GM12878 (cell line): Measurements from ENCODE around the gene SYCP3. TPM values are rescaled to one million over a fixed set of nuclear protein-coding genes. Genes with fewer than 3 reads are reported as not detected.

Experiments used
- ATAC-seq: fragments of 200-7000 bp; cut with Tn5 transposase; 3 replicates; pipeline ENCODE4 v1.9.1; 2020; ENCODE audit warnings: mild to moderate bottlenecking, moderate library complexity
- BruUV-seq: library from RNA; stranded (reverse); fragments of 400-500 nt; replicated peaks from 2 replicates; lab custom pipeline; 2021; lab: Mats Ljungman, UMichigan
- CTCF ChIA-PET: fragments of 300-600 bp; sonication (Branson Sonifier 250); formaldehyde crosslinking; extraction: SDS; loops from one replicate; lab custom pipeline; 2021; ENCODE audit warnings: inconsistent platforms; lab: Yijun Ruan, JAX
- POLR2A ChIA-PET: fragments of 350-600 bp; formaldehyde crosslinking; extraction: SDS; loops from one replicate; lab custom pipeline; 2021; ENCODE audit warnings: inconsistent platforms; lab: Charles Lee
- RAD21 ChIA-PET: fragments of 300-600 bp; sonication (Branson Sonifier 250); formaldehyde crosslinking; loops from one replicate; lab custom pipeline; 2023; ENCODE audit warnings: antibody characterized with exemption; ENCODE audit not compliant: unreplicated experiment; lab: Charles Lee
- SMC1A ChIA-PET: fragments of 300-600 bp; sonication (Branson Sonifier 250); formaldehyde crosslinking; loops from one replicate; lab custom pipeline; 2023; ENCODE audit not compliant: unreplicated experiment, uncharacterized antibody; lab: Charles Lee
- DNase-seq: peaks from one replicate; pipeline ENCODE4 v3.0.0-alpha.2; 2011; ENCODE audit warnings: low read depth, low spot score
- FAIRE-seq: peaks from 3 replicates; lab custom pipeline; 2011; peaks lifted over from hg19 to GRCh38; lab: Jason Lieb, UNC
- H2AFZ ChIP-seq: 2 replicates; pipeline ENCODE4 v1.6.0; 2011; ENCODE audit warnings: low read depth, low read length, control low read depth; ENCODE audit not compliant: control insufficient read depth
- H3K27ac ChIP-seq: 2 replicates; pipeline ENCODE4 v1.5.1; 2011; ENCODE audit warnings: control low read depth; ENCODE audit not compliant: control insufficient read depth, insufficient read depth
- H3K27me3 ChIP-seq, 2 experiments: replicated peaks in 1 of 2; 2 replicates each; pipeline versions ENCODE4 v1.6.0 to v1.6.1; 2011; ENCODE audit warnings: low read length in 1 of 2; ENCODE audit not compliant: control insufficient read depth in 2 of 2, insufficient read depth in 2 of 2
- H3K36me3 ChIP-seq, 2 experiments: 2 replicates each; pipeline ENCODE4 v1.5.1; 2011; ENCODE audit warnings: low read length in 1 of 2; ENCODE audit not compliant: control insufficient read depth in 2 of 2, insufficient read depth in 2 of 2
- H3K4me1 ChIP-seq: 2 replicates; pipeline ENCODE4 v1.6.1; 2011; ENCODE audit warnings: mild to moderate bottlenecking, low read length, moderate library complexity, mixed read lengths; ENCODE audit not compliant: control insufficient read depth, insufficient read depth
- H3K4me2 ChIP-seq: 2 replicates; pipeline ENCODE4 v1.6.0; 2011; ENCODE audit warnings: control low read depth; ENCODE audit not compliant: control insufficient read depth, insufficient read depth
- H3K4me3 ChIP-seq: fragments of 200-600 bp; sonication (generic); 2 replicates; pipeline ENCODE4 v1.5.1; 2016
- H3K79me2 ChIP-seq: 2 replicates; pipeline ENCODE4 v1.6.0; 2011; ENCODE audit warnings: low read length; ENCODE audit not compliant: control insufficient read depth, insufficient read depth
- H3K9ac ChIP-seq: 2 replicates; pipeline ENCODE4 v1.8.0; 2011; ENCODE audit warnings: low read length, control low read depth, mixed read lengths; ENCODE audit not compliant: control insufficient read depth, insufficient read depth
- H3K9me3 ChIP-seq: replicated peaks from 3 replicates; pipeline ENCODE4 v1.5.1; 2011; ENCODE audit warnings: mild to moderate bottlenecking, low read length; ENCODE audit not compliant: control insufficient read depth, insufficient read depth
- H4K20me1 ChIP-seq: 2 replicates; pipeline ENCODE4 v1.6.0; 2011; ENCODE audit not compliant: control insufficient read depth, insufficient read depth
- BACH1 ChIP-seq: fragments of 450-650 bp; IDR thresholded peaks from 2 replicates; pipeline ENCODE4 v1.6.1; 2017; ENCODE audit warnings: mild to moderate bottlenecking, borderline replicate concordance
- BHLHE40 ChIP-seq, 2 experiments: fragments of 450-650 bp in 1 of 2; IDR thresholded peaks; 2 replicates each; pipeline ENCODE4 v1.6.1; 2011 to 2017; ENCODE audit warnings: low read depth in 2 of 2, borderline replicate concordance in 1 of 2, improper control_type of control experiment in 1 of 2, low read length in 1 of 2, mild to moderate bottlenecking in 1 of 2
- CBFB ChIP-seq: IDR thresholded peaks from 2 replicates; pipeline ENCODE4 v1.6.1; 2016; ENCODE audit warnings: antibody characterized with exemption, low read depth
- CTCF ChIP-seq, 3 experiments: IDR thresholded peaks in 2 of 3; conservative IDR thresholded peaks in 1 of 3; 2 replicates each; pipeline ENCODE4 v1.5.1; 2011; ENCODE audit warnings: low read depth in 3 of 3, low read length in 3 of 3, mild to moderate bottlenecking in 3 of 3, control low read depth in 2 of 3, moderate library complexity in 2 of 3, inconsistent platforms in 1 of 3, mixed read lengths in 1 of 3; ENCODE audit not compliant: control insufficient read depth in 2 of 3, insufficient read depth in 1 of 3; ENCODE audit errors: extremely low read depth in 1 of 3
- SIX5 ChIP-seq: IDR thresholded peaks from 2 replicates; pipeline ENCODE4 v1.6.1; 2011; ENCODE audit warnings: mild to moderate bottlenecking, low read depth, low read length, moderate library complexity; ENCODE audit not compliant: severe bottlenecking
- YY1 ChIP-seq: IDR thresholded peaks from 2 replicates; pipeline ENCODE4 v1.6.1; 2011; ENCODE audit warnings: low read depth, mild to moderate bottlenecking, low read length
- ZZZ3 ChIP-seq: IDR thresholded peaks from 2 replicates; pipeline ENCODE4 v1.6.1; 2011; ENCODE audit warnings: low read depth; ENCODE audit not compliant: control insufficient read depth, insufficient read length
- WGBS: methylation state at CpG from one replicate; pipeline ENCODE4 v1.1.6; 2016; ENCODE audit warnings: low lambda C conversion rate; ENCODE audit not compliant: insufficient replicate concordance, insufficient coverage; ENCODE audit errors: missing lambda C conversion rate; 5-methylcytosine and 5-hydroxymethylcytosine counted together
- in situ Hi-C: fragments of 300-500 bp; cut with MboI; formaldehyde crosslinking; loops from 9 replicates; pipeline ENCODE4 v1.14.3; 2018; ENCODE audit warnings: mixed read lengths
- intact Hi-C: fragments of 100-400 bp; cut with micrococcal nuclease; formaldehyde crosslinking; loops from one replicate; pipeline ENCODE4 v1.14.2; 2022; ENCODE audit not compliant: unreplicated experiment
- polyA plus RNA-seq, 11 experiments: library from polyadenylated mRNA; depleted of rRNA in 4 of 11; unstranded in 6 of 11; stranded (reverse) in 5 of 11; fragments of >200 nt; fragmentation: Nextera tagmentation in 4 of 11; fragmentation: Illumina TruSeq in 1 of 11; extraction: Ambion mirVana in 4 of 11; extraction: Trizol in 1 of 11; gene quantifications; 1 replicate in 1 of 11; 2 replicates in 10 of 11; pipeline versions ENCODE4 v1.2.1 to v1.2.3, GENCODE V29; 2011 to 2016; ENCODE audit warnings: inconsistent platforms in 2 of 11, missing spikeins in 2 of 11, low read depth in 1 of 11
- total RNA-seq, 4 experiments: library from RNA; depleted of rRNA in 3 of 4; stranded (reverse); fragments of >200 nt in 3 of 4; fragmentation: Illumina TruSeq in 1 of 4; extraction: Trizol in 1 of 4; gene quantifications; 2 replicates each; pipeline versions ENCODE4 v1.2.1 to v1.2.3, GENCODE V29; 2013 to 2021

Gene SYCP3
- total and polyA plus RNA-seq, 10 of the 15 experiments (the other 5 are each of a cell fraction or from before 2014, with no cell fraction given): 0.08 to 0.58 (median 0.21) TPM

- no peak for TF ChIP-seq CBFB
- no peak for TF ChIP-seq BHLHE40 (IDR thresholded peaks at IDR 0.05; ENCODE audit: borderline replicate concordance in 1 of 2, low read depth in 2 of 2, low read length in 1 of 2)
- no peak for TF ChIP-seq YY1
- TF ChIP-seq SIX5: no peak
- Histone ChIP-seq H3K27ac (no peak overlapping the region), H3K9me3 (no peaks in the 10 kb centered on the region), H3K36me3 (no peaks in the 10 kb centered on the region), H3K27me3 (no peaks in the 10 kb centered on the region), H3K79me2 (no peaks in the 10 kb centered on the region), H3K4me3 (no peak overlapping the region; the same call in 1 of the 2 replicates), H3K4me2 (no peak overlapping the region), H2AFZ (no peak overlapping the region), H4K20me1 (no peaks in the 10 kb centered on the region), H3K4me1 (peaks cover 4% of the 10 kb centered on the region), H3K9ac (no peak overlapping the region)
- BruUV-seq: no TSS peak
- ChIA-PET CTCF (interaction anchor here (0.6 to 1.0 kb wide), 2 partner anchors 14 to 25 kb away, joined by 3 read pairs; no protein-coding TSS in a partner anchor), RAD21 (no interaction called here), POLR2A (interaction anchor here (0.6 to 1.0 kb wide), 2 partner anchors 24 to 663 kb away, joined by 5 read pairs; no protein-coding TSS in a partner anchor), SMC1A (interaction anchor here (0.6 kb wide), 3 partner anchors 19 to 88 kb away, joined by 3 read pairs; no protein-coding TSS in a partner anchor)
- no peak for FAIRE-seq
- DNase-seq: no peak
- 95% methylated on average over 2 of the region's 2 CpGs for WGBS
- in situ Hi-C loops: no loop called here
- intact Hi-C loops: no loop called here
- ATAC-seq: no peak
These were observed 38.9 kb downstream of the SYCP3 start for GRCh38 chr12:101700299-101700820.

DNA sequence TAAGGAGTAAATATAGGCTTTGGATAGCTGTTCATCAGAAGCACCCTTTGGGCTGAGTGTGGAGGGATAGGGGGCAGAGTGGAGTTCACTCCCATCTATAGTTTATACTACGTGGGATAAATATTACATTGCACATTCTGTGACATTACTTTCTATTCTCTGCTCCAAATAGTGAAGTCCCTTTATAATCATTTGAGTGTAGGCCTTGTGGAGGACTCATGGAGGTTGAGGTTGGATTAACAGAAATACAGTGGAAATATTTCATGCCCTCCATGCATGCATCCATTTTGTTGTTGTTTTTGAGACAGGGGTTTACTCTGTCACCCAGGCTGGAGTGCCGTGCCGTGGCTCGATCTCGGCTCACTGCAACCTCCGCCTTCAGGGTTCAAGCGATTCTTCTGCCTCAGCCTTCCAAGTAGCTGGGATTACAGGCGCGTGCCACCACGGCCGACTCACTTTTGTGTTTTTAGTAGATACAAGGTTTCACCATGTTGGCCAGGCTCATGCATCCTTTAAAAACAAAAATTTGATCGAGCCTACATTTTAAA is 40.4 kb downstream of the SYCP3 start:
- RAD21 ChIA-PET: interaction anchor here (1.5 kb wide), 1 partner anchor 131 kb away, joined by 3 read pairs; no protein-coding TSS in a partner anchor
- peak overlapping the region; percentile 88; the same call in 1 of the 2 replicates for H2AFZ ChIP-seq
- TSS peak; percentile 46 for BruUV-seq
- ATAC-seq (peak; percentile 22), DNase-seq (no peak)
- peaks cover 4% of the 10 kb centered on the region for H3K4me1 ChIP-seq
- no peaks in the 10 kb centered on the region for H3K27me3 ChIP-seq
- in situ Hi-C loops (no loop called here), intact Hi-C loops (loop anchor here (10.0 kb wide), 1 partner anchor 124 kb away; no protein-coding TSS in a partner anchor)
- H3K79me2 ChIP-seq: no peaks in the 10 kb centered on the region
- no peaks in the 10 kb centered on the region for H3K36me3 ChIP-seq
- TF ChIP-seq BACH1 (no peak), CTCF (IDR thresholded peaks at IDR 0.05 in 2 of 3, conservative IDR thresholded peaks at IDR 0.05 in 1 of 3; ENCODE audit: control insufficient read depth in 2 of 3, extremely low read depth in 1 of 3, insufficient read depth in 1 of 3, low read depth in 3 of 3, low read length in 3 of 3) (peak in 1 of 3 experiments; percentile 13; a peak in 1 of 6 replicates), ZZZ3 (no peak)
- TF ChIP-seq, all 136 proteins: peak for 1
- ChIA-PET POLR2A (interaction anchor here (1.0 kb wide), 1 partner anchor 23 kb away, joined by 5 read pairs; no protein-coding TSS in a partner anchor), SMC1A (no interaction called here), CTCF (interaction anchor here (0.8 to 1.0 kb wide), 2 partner anchors 15 to 141 kb away, joined by 3 to 4 read pairs; no protein-coding TSS in a partner anchor)
- WGBS: 92% methylated on average over 12 of the region's 12 CpGs
- Histone ChIP-seq H3K9ac (peak overlapping the region; percentile 78), H4K20me1 (no peaks in the 10 kb centered on the region), H3K4me2 (peak overlapping the region; percentile 98), H3K4me3 (peak overlapping the region; percentile 78), H3K9me3 (no peaks in the 10 kb centered on the region), H3K27ac (no peak overlapping the region)
- FAIRE-seq: no peak
